Stimulated activated naive B cell treated with anti-CD40 and anti-IgM and Interleukin-4, amounts not matched to agents 10 μg/mL and 1 μg/mL and 100 μg/mL, for 72 hours (primary cell): ENCODE measurements around the gene OR1K1.

Experiments used
- ATAC-seq, 2 donors: fragments of 150-1000 bp; cut with Tn5 transposase; replicated peaks; 2 replicates each; pipeline ENCODE4 v1.10.0; 2021; ENCODE audit warnings: moderate library complexity in 1 of 2
- DNase-seq: peaks from one replicate; pipeline ENCODE4 v3.0.0; 2021
- H3K27ac Mint-ChIP-seq: one replicate; pipeline ENCODE4 v1.8.0; 2022; ENCODE audit warnings: mild to moderate bottlenecking, mixed read lengths
- H3K27me3 Mint-ChIP-seq, 2 donors: one replicate each; pipeline ENCODE4 v1.8.0; 2022; ENCODE audit warnings: mixed read lengths in 2 of 2
- H3K36me3 Mint-ChIP-seq, 2 donors: one replicate each; pipeline ENCODE4 v1.8.0; 2022; ENCODE audit warnings: mixed read lengths in 2 of 2, mild to moderate bottlenecking in 1 of 2
- H3K4me1 Mint-ChIP-seq, 2 donors: one replicate each; pipeline ENCODE4 v1.8.0; 2022; ENCODE audit warnings: mixed read lengths in 2 of 2, mild to moderate bottlenecking in 1 of 2
- H3K4me3 Mint-ChIP-seq, 2 donors: one replicate each; pipeline ENCODE4 v1.8.0; 2022; ENCODE audit warnings: mild to moderate bottlenecking in 2 of 2, mixed read lengths in 2 of 2, moderate library complexity in 1 of 2
- H3K9me3 Mint-ChIP-seq, 2 donors: one replicate each; pipeline ENCODE4 v1.8.0; 2022; ENCODE audit warnings: mixed read lengths in 2 of 2, mild to moderate bottlenecking in 1 of 2

Gene OR1K1

GRCh38 chr9:122800066-122801060 is at the start of gene OR1K1:
Gene OR1K1, plus strand, starts transcription at chr9:122800123. Its CDS starts 0 bp downstream, at chr9:122800123.
- Mint-ChIP-seq H3K9me3 (no peaks in the 10 kb centered on the region), H3K27me3 (no peaks in the 10 kb centered on the region), H3K36me3 (peaks cover 0 to 6% of the 10 kb centered on the region in 2 donors), H3K4me1 (peaks cover 4 to 6% of the 10 kb centered on the region in 2 donors), H3K4me3 (no peak within 1 kb of the TSS), H3K27ac (no peak within 1 kb of the TSS)
- no peak for DNase-seq
- ATAC-seq: no peak

GRCh38 chr9:122754825-122755224 is 45.1 kb upstream of the OR1K1 start:
- no peak for DNase-seq
- peaks cover 9 to 26% of the 10 kb centered on the region in 2 donors for H3K27me3 Mint-ChIP-seq
- H3K4me3 Mint-ChIP-seq: no peak overlapping the region
- H3K9me3 Mint-ChIP-seq: peaks cover 16% of the 10 kb centered on the region in 2 donors
- H3K4me1 Mint-ChIP-seq: no peaks in the 10 kb centered on the region
- ATAC-seq: no peak
- no peak overlapping the region for H3K27ac Mint-ChIP-seq
- H3K36me3 Mint-ChIP-seq: peaks cover 6 to 18% of the 10 kb centered on the region in 2 donors

GRCh38 chr9:122767817-122768216 is 32.1 kb upstream of the OR1K1 start:
- H3K4me3 Mint-ChIP-seq: no peak overlapping the region
- DNase-seq (no peak), ATAC-seq (no peak)
- H3K9me3 Mint-ChIP-seq: peaks cover 28 to 30% of the 10 kb centered on the region in 2 donors
- H3K36me3 Mint-ChIP-seq: peaks cover 11 to 30% of the 10 kb centered on the region in 2 donors
- peaks cover 9 to 23% of the 10 kb centered on the region in 2 donors for H3K27me3 Mint-ChIP-seq
- H3K27ac Mint-ChIP-seq: no peak overlapping the region
- H3K4me1 Mint-ChIP-seq: no peaks in the 10 kb centered on the region

GRCh38 chr9:122777052-122777451 is 22.9 kb upstream of the OR1K1 start:
- H3K4me1 Mint-ChIP-seq: no peaks in the 10 kb centered on the region
- H3K36me3 Mint-ChIP-seq: peaks cover 4 to 8% of the 10 kb centered on the region in 2 donors
- H3K27ac Mint-ChIP-seq: no peak overlapping the region
- no peak for DNase-seq
- H3K4me3 Mint-ChIP-seq: no peak overlapping the region
- H3K9me3 Mint-ChIP-seq: peaks cover 11 to 13% of the 10 kb centered on the region in 2 donors
- no peak for ATAC-seq
- H3K27me3 Mint-ChIP-seq: peaks cover 0 to 3% of the 10 kb centered on the region in 2 donors

GRCh38 chr9:122777935-122778627 is 21.8 kb upstream of the OR1K1 start:
- Mint-ChIP-seq H3K27me3 (no peaks in the 10 kb centered on the region), H3K36me3 (peaks cover 0 to under 1% of the 10 kb centered on the region in 2 donors), H3K4me1 (no peaks in the 10 kb centered on the region), H3K9me3 (peaks cover 5 to 6% of the 10 kb centered on the region in 2 donors), H3K4me3 (no peak overlapping the region), H3K27ac (no peak overlapping the region)
- DNase-seq (no peak), ATAC-seq (no peak)

- H3K27ac Mint-ChIP-seq: no peak overlapping the region
- H3K9me3 Mint-ChIP-seq: no peaks in the 10 kb centered on the region
- no peaks in the 10 kb centered on the region for H3K4me1 Mint-ChIP-seq
- no peaks in the 10 kb centered on the region for H3K36me3 Mint-ChIP-seq
- H3K27me3 Mint-ChIP-seq: no peaks in the 10 kb centered on the region
- DNase-seq (no peak), ATAC-seq (no peak)
- no peak overlapping the region for H3K4me3 Mint-ChIP-seq
Measured at GRCh38 chr9:122779181-122779580, 20.7 kb upstream of the OR1K1 start.

- Mint-ChIP-seq H3K36me3 (no peaks in the 10 kb centered on the region), H3K27ac (no peak overlapping the region), H3K9me3 (no peaks in the 10 kb centered on the region), H3K4me3 (no peak overlapping the region), H3K4me1 (no peaks in the 10 kb centered on the region), H3K27me3 (no peaks in the 10 kb centered on the region)
- ATAC-seq (no peak), DNase-seq (no peak)
Measured at GRCh38 chr9:122780026-122780425, 19.9 kb upstream of the OR1K1 start.

- Mint-ChIP-seq H3K27me3 (no peaks in the 10 kb centered on the region), H3K9me3 (no peaks in the 10 kb centered on the region), H3K4me3 (no peak overlapping the region), H3K4me1 (no peaks in the 10 kb centered on the region), H3K27ac (no peak overlapping the region), H3K36me3 (no peaks in the 10 kb centered on the region)
- ATAC-seq (no peak), DNase-seq (no peak)
Measured at GRCh38 chr9:122781671-122782070, 18.3 kb upstream of the OR1K1 start.

GRCh38 chr9:122785269-122785668 is 14.7 kb upstream of the OR1K1 start:
- DNase-seq: no peak
- H3K9me3 Mint-ChIP-seq: no peaks in the 10 kb centered on the region
- no peak overlapping the region for H3K4me3 Mint-ChIP-seq
- no peak overlapping the region for H3K27ac Mint-ChIP-seq
- no peaks in the 10 kb centered on the region for H3K4me1 Mint-ChIP-seq
- ATAC-seq: no peak
- H3K27me3 Mint-ChIP-seq: no peaks in the 10 kb centered on the region
- H3K36me3 Mint-ChIP-seq: peaks cover 1 to 4% of the 10 kb centered on the region in 2 donors

- H3K27me3 Mint-ChIP-seq: no peaks in the 10 kb centered on the region
- no peaks in the 10 kb centered on the region for H3K4me1 Mint-ChIP-seq
- ATAC-seq (no peak), DNase-seq (no peak)
- no peaks in the 10 kb centered on the region for H3K9me3 Mint-ChIP-seq
- no peak overlapping the region for H3K4me3 Mint-ChIP-seq
- H3K27ac Mint-ChIP-seq: no peak overlapping the region
- H3K36me3 Mint-ChIP-seq: peaks cover 2 to 4% of the 10 kb centered on the region in 2 donors
Measured at GRCh38 chr9:122786338-122786737, 13.6 kb upstream of the OR1K1 start.

- Mint-ChIP-seq H3K4me1 (no peaks in the 10 kb centered on the region), H3K36me3 (peaks cover 2 to 4% of the 10 kb centered on the region in 2 donors), H3K27me3 (no peaks in the 10 kb centered on the region), H3K9me3 (no peaks in the 10 kb centered on the region), H3K4me3 (no peak within 1 kb of the TSS), H3K27ac (no peak within 1 kb of the TSS)
- DNase-seq: no peak
- no peak for ATAC-seq
Measured at GRCh38 chr9:122788831-122789230, 11.1 kb upstream of the OR1K1 start, which contains the start of gene OR5C1. Gene OR5C1, plus strand, starts transcription at chr9:122788933. Its CDS starts 0 bp downstream, at chr9:122788933.

- H3K27ac Mint-ChIP-seq: no peak overlapping the region
- DNase-seq (no peak), ATAC-seq (no peak)
- H3K27me3 Mint-ChIP-seq: no peaks in the 10 kb centered on the region
- peaks cover 2 to 4% of the 10 kb centered on the region in 2 donors for H3K36me3 Mint-ChIP-seq
- no peaks in the 10 kb centered on the region for H3K4me1 Mint-ChIP-seq
- no peaks in the 10 kb centered on the region for H3K9me3 Mint-ChIP-seq
- no peak overlapping the region for H3K4me3 Mint-ChIP-seq
Measured at GRCh38 chr9:122789256-122790046, 10.5 kb upstream of the OR1K1 start.

GRCh38 chr9:122791872-122792669 is 7.9 kb upstream of the OR1K1 start:
- H3K27me3 Mint-ChIP-seq: no peaks in the 10 kb centered on the region
- ATAC-seq (no peak), DNase-seq (no peak)
- peaks cover 2 to 4% of the 10 kb centered on the region in 2 donors for H3K36me3 Mint-ChIP-seq
- H3K27ac Mint-ChIP-seq: no peak overlapping the region
- peaks cover 0 to 1% of the 10 kb centered on the region in 2 donors for H3K9me3 Mint-ChIP-seq
- H3K4me3 Mint-ChIP-seq: no peak overlapping the region
- no peaks in the 10 kb centered on the region for H3K4me1 Mint-ChIP-seq
